Keratinocyte (primary cell): ENCODE results near the gene NME3. TPM values are rescaled to one million over a fixed set of nuclear protein-coding genes. Genes with fewer than 3 reads are reported as not detected.

Source experiments
- DNase-seq: peaks from one replicate; pipeline ENCODE4 v3.0.0-alpha.2; 2011; ENCODE audit warnings: low read depth, missing footprints, low spot score
- FAIRE-seq: peaks from 2 replicates; lab custom pipeline; 2011; peaks lifted over from hg19 to GRCh38; lab: Jason Lieb, UNC
- H2AFZ ChIP-seq: 2 replicates; pipeline ENCODE4 v1.6.0; 2012; ENCODE audit warnings: low read length, control low read depth, inconsistent platforms; ENCODE audit not compliant: control insufficient read depth
- H3K27ac ChIP-seq: 2 replicates; pipeline ENCODE4 v1.5.1; 2011; ENCODE audit warnings: low read length; ENCODE audit not compliant: control insufficient read depth, insufficient read depth
- H3K27me3 ChIP-seq: 3 replicates; pipeline ENCODE4 v1.6.0; 2011; ENCODE audit warnings: low read length; ENCODE audit not compliant: control insufficient read depth, insufficient read depth; ENCODE audit errors: extremely low read depth
- H3K36me3 ChIP-seq, 2 experiments: 2 replicates in 1 of 2; 3 replicates in 1 of 2; pipeline ENCODE4 v1.5.1; 2011; ENCODE audit warnings: low read length in 2 of 2, mild to moderate bottlenecking in 1 of 2; ENCODE audit not compliant: control insufficient read depth in 2 of 2, insufficient read depth in 2 of 2; ENCODE audit errors: extremely low read depth in 1 of 2
- H3K4me1 ChIP-seq: 3 replicates; pipeline ENCODE4 v1.5.1; 2011; ENCODE audit warnings: low read length; ENCODE audit not compliant: control insufficient read depth, insufficient read depth; ENCODE audit errors: extremely low read depth
- H3K4me2 ChIP-seq: 3 replicates; pipeline ENCODE4 v1.6.0; 2011; ENCODE audit warnings: low read depth, low read length; ENCODE audit not compliant: control insufficient read depth, insufficient read depth; ENCODE audit errors: extremely low read depth
- H3K4me3 ChIP-seq, 3 experiments: fragments of 200-600 bp in 1 of 3; sonication (generic) in 1 of 3; 2 replicates in 2 of 3; 3 replicates in 1 of 3; pipeline ENCODE4 v1.5.1; 2011 to 2016; ENCODE audit warnings: low read length in 3 of 3, mild to moderate bottlenecking in 3 of 3, control low read depth in 2 of 3, inconsistent platforms in 1 of 3, low read depth in 1 of 3, mixed read lengths in 1 of 3, mixed run types in 1 of 3, moderate library complexity in 1 of 3; ENCODE audit not compliant: control insufficient read depth in 2 of 3, insufficient read depth in 2 of 3; ENCODE audit errors: extremely low read depth in 1 of 3
- H3K79me2 ChIP-seq: 2 replicates; pipeline ENCODE4 v1.6.0; 2012; ENCODE audit warnings: low read length; ENCODE audit not compliant: control insufficient read depth, insufficient read depth
- H3K9ac ChIP-seq: 3 replicates; pipeline ENCODE4 v1.6.0; 2011; ENCODE audit warnings: low read length; ENCODE audit not compliant: control insufficient read depth, insufficient read depth; ENCODE audit errors: extremely low read depth
- H3K9me1 ChIP-seq: 3 replicates; pipeline ENCODE4 v1.6.0; 2011; ENCODE audit warnings: low read length; ENCODE audit not compliant: control insufficient read depth, insufficient read depth; ENCODE audit errors: extremely low read depth
- H3K9me3 ChIP-seq: 2 replicates; pipeline ENCODE4 v1.5.1; 2012; ENCODE audit warnings: low read depth, low read length; ENCODE audit not compliant: control insufficient read depth
- H4K20me1 ChIP-seq: 3 replicates; pipeline ENCODE4 v1.6.0; 2011; ENCODE audit warnings: low read length; ENCODE audit not compliant: control insufficient read depth, insufficient read depth; ENCODE audit errors: extremely low read depth
- CTCF ChIP-seq, 3 experiments: IDR thresholded peaks in 1 of 3; conservative IDR thresholded peaks in 1 of 3; optimal IDR thresholded peaks in 1 of 3; 2 replicates in 2 of 3; 3 replicates in 1 of 3; pipeline versions ENCODE3 to v1.5.1; 2011; ENCODE audit warnings: low read length in 3 of 3, mild to moderate bottlenecking in 3 of 3, moderate library complexity in 2 of 3, control low read depth in 1 of 3, inconsistent platforms in 1 of 3; ENCODE audit not compliant: insufficient read depth in 2 of 3; ENCODE audit errors: extremely low read depth in 1 of 3
- EZH2 ChIP-seq: IDR thresholded peaks from one replicate; pipeline ENCODE4 v1.6.1; 2012; ENCODE audit warnings: inconsistent platforms, mild to moderate bottlenecking, low read length, moderate library complexity
- dilution Hi-C: fragments of 300-500 bp; cut with MboI; formaldehyde crosslinking; loops from one replicate; pipeline ENCODE4 v1.7.0; 2020; ENCODE audit warnings: low sequenced_read_pairs; ENCODE audit not compliant: extremely low pct_ligation_motif_present
- polyA plus RNA-seq, 5 experiments: library from polyadenylated mRNA; depleted of rRNA in 3 of 5; stranded (reverse) in 3 of 5; stranded (forward) in 1 of 5; unstranded in 1 of 5; fragments of >200 nt; gene quantifications; 1 replicate in 1 of 5; 2 replicates in 3 of 5; 3 replicates in 1 of 5; pipeline versions ENCODE4 v1.2.1 to v1.2.3, GENCODE V29; 2011 to 2012; ENCODE audit warnings: missing spikeins in 2 of 5, low read depth in 1 of 5, low replicate concordance in 1 of 5

Gene NME3
- polyA plus RNA-seq, 1 donor (not counting 4 experiments of a cell fraction or from before 2014, with no cell fraction given), result 10.1 TPM

GRCh38 chr16:1793578-1794220 is 22.4 kb upstream of the NME3 start, which contains the start of gene IGFALS:
IGFALS (minus strand) TSS chr16:1793705; CDS start chr16:1793652, 53 bp downstream.
- dilution Hi-C loops, result no loop called here
- Histone ChIP-seq H3K9me1 (no peaks in the 10 kb centered on the region), H3K27ac (no peak within 1 kb of the TSS), H3K4me1 (peaks cover 7% of the 10 kb centered on the region), H3K36me3 (no peaks in the 10 kb centered on the region), H3K4me2 (no peak within 1 kb of the TSS), H3K9ac (no peak within 1 kb of the TSS), H3K4me3 (no peak within 1 kb of the TSS), H3K27me3 (no peaks in the 10 kb centered on the region), H3K9me3 (peaks cover 2% of the 10 kb centered on the region), H3K79me2 (no peaks in the 10 kb centered on the region), H2AFZ (no peak within 1 kb of the TSS), H4K20me1 (peaks cover 3% of the 10 kb centered on the region)
- FAIRE-seq (no peak), DNase-seq (no peak)
- TF ChIP-seq EZH2, result no peak
- TF ChIP-seq CTCF (optimal IDR thresholded peaks at IDR 0.05 in 1 of 3, IDR thresholded peaks at IDR 0.05 in 1 of 3, conservative IDR thresholded peaks at IDR 0.05 in 1 of 3; ENCODE audit: extremely low read depth in 1 of 3, insufficient read depth in 2 of 3, low read length in 3 of 3), result no peak

DNA sequence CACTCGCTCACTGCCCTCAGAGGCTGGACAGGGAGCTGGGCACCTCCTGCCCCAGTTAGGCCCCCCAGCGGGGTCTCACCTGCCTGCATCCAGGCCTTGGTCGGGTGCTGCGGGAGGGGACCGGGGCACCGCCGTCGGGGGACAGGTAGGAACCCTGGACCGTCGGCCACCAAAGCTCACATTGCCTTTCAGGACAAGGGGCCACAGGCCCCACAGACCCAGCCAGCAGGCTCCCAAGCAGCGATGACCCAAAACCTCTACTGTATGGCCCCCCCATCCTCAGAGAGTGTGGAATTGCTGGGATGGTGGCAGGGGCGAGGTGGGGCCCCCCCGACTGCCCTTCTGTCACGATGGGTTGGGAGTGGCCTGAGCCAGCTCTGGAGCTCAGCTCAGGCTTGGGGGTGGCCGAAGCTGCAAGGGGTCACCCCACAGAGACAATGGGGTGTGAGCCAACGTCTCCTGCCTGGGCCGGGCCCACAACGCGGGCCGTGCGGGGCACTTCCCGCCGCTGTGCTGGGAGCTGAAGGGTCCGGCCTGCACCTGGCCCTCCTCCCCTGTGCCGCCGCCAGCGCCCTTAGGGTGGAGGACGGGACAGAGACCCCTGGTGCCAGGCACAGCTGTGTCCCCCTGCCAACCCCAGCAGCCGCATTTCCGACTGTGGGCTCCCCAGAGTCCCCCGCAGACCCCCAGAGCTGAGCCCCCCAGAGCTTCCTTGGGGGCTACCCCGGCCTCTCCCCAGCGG is 21.7 kb upstream of the NME3 start:
- Histone ChIP-seq H3K4me3 (no peak overlapping the region), H3K27me3 (no peaks in the 10 kb centered on the region), H4K20me1 (peaks cover 3% of the 10 kb centered on the region), H3K4me2 (no peak overlapping the region), H3K9ac (no peak overlapping the region), H3K27ac (no peak overlapping the region), H3K79me2 (no peaks in the 10 kb centered on the region), H3K9me1 (no peaks in the 10 kb centered on the region), H3K9me3 (peaks cover under 1% of the 10 kb centered on the region), H2AFZ (no peak overlapping the region), H3K4me1 (peaks cover 13% of the 10 kb centered on the region), H3K36me3 (peaks cover 0 to 4% of the 10 kb centered on the region in 2 experiments)
- dilution Hi-C loops, result no loop called here
- FAIRE-seq, result no peak
- no peak for DNase-seq
- TF ChIP-seq EZH2, result no peak
- no peak for TF ChIP-seq CTCF (optimal IDR thresholded peaks at IDR 0.05 in 1 of 3, IDR thresholded peaks at IDR 0.05 in 1 of 3, conservative IDR thresholded peaks at IDR 0.05 in 1 of 3; ENCODE audit: extremely low read depth in 1 of 3, insufficient read depth in 2 of 3, low read length in 3 of 3)
